IMR-90 (cell line): ENCODE data around the gene SPRY1.

Experiments used
- CEBPB ChIP-seq: IDR thresholded peaks from 2 replicates; pipeline ENCODE4 v1.6.1; 2012; ENCODE audit warnings: low read depth, low read length, improper control_type of control experiment
- CHD1 ChIP-seq: IDR thresholded peaks from 2 replicates; pipeline ENCODE4 v1.6.1; 2012; ENCODE audit warnings: low read depth, low read length, improper control_type of control experiment
- CTCF ChIP-seq: conservative IDR thresholded peaks from 2 replicates; pipeline ENCODE4 v1.5.1; 2012; ENCODE audit warnings: mild to moderate bottlenecking, low read depth, low read length, improper control_type of control experiment
- FOS ChIP-seq: fragments of 150-350 bp; IDR thresholded peaks from 2 replicates; pipeline ENCODE4 v1.6.1; 2016; ENCODE audit warnings: low read depth, low read length
- MAFK ChIP-seq: IDR thresholded peaks from 2 replicates; pipeline ENCODE4 v1.6.1; 2012; ENCODE audit warnings: low read depth, low read length, improper control_type of control experiment
- MAZ ChIP-seq: IDR thresholded peaks from 2 replicates; pipeline ENCODE4 v1.6.1; 2012; ENCODE audit warnings: low read depth, mild to moderate bottlenecking, low read length, improper control_type of control experiment, moderate library complexity, borderline replicate concordance
- MXI1 ChIP-seq: IDR thresholded peaks from 2 replicates; pipeline ENCODE4 v1.6.1; 2012; ENCODE audit warnings: low read depth, mild to moderate bottlenecking, low read length, moderate library complexity, borderline replicate concordance
- POLR2A ChIP-seq: IDR thresholded peaks from 2 replicates; pipeline ENCODE4 v1.6.1; 2012; ENCODE audit warnings: mild to moderate bottlenecking, low read depth, low read length
- RAD21 ChIP-seq: IDR thresholded peaks from 2 replicates; pipeline ENCODE4 v1.6.1; 2012; ENCODE audit warnings: low read length, improper control_type of control experiment
- RFX5 ChIP-seq: IDR thresholded peaks from 2 replicates; pipeline ENCODE4 v1.8.0; 2012; ENCODE audit warnings: low read depth, mild to moderate bottlenecking, low read length, moderate library complexity
- SMC3 ChIP-seq: fragments of 150-350 bp; IDR thresholded peaks from 2 replicates; pipeline ENCODE4 v1.6.1; 2016; ENCODE audit warnings: low read depth, mild to moderate bottlenecking, antibody characterized with exemption, low read length, moderate library complexity
- USF2 ChIP-seq: fragments of 150-350 bp; IDR thresholded peaks from 2 replicates; pipeline ENCODE4 v1.6.1; 2017; ENCODE audit warnings: mild to moderate bottlenecking, antibody characterized with exemption, low read length, low read depth

- no peak for TF ChIP-seq POLR2A
- TF ChIP-seq RAD21 = no peak
- TF ChIP-seq FOS = no peak
- TF ChIP-seq CTCF = no peak
- TF ChIP-seq USF2 = no peak
- no peak for TF ChIP-seq MAFK
- no peak for TF ChIP-seq CHD1
- no peak for TF ChIP-seq CEBPB
- no peak for TF ChIP-seq SMC3
- no peak for TF ChIP-seq RFX5
- TF ChIP-seq MAZ = no peak
- no peak for TF ChIP-seq MXI1
Observed at GRCh38 chr4:123379392-123379791, 17.2 kb upstream of the SPRY1 start.
